GM12801 (cell line): ENCODE measurements around the gene ETV2.

Experiments used
- TF ChIP-seq, protein P1 (sequence below): IDR thresholded peaks from one replicate; pipeline ENCODE4 v1.5.1; 2011; ENCODE audit warnings: control low read depth; ENCODE audit not compliant: insufficient read length; ENCODE audit errors: extremely low read depth

ETV2 gene

DNA sequence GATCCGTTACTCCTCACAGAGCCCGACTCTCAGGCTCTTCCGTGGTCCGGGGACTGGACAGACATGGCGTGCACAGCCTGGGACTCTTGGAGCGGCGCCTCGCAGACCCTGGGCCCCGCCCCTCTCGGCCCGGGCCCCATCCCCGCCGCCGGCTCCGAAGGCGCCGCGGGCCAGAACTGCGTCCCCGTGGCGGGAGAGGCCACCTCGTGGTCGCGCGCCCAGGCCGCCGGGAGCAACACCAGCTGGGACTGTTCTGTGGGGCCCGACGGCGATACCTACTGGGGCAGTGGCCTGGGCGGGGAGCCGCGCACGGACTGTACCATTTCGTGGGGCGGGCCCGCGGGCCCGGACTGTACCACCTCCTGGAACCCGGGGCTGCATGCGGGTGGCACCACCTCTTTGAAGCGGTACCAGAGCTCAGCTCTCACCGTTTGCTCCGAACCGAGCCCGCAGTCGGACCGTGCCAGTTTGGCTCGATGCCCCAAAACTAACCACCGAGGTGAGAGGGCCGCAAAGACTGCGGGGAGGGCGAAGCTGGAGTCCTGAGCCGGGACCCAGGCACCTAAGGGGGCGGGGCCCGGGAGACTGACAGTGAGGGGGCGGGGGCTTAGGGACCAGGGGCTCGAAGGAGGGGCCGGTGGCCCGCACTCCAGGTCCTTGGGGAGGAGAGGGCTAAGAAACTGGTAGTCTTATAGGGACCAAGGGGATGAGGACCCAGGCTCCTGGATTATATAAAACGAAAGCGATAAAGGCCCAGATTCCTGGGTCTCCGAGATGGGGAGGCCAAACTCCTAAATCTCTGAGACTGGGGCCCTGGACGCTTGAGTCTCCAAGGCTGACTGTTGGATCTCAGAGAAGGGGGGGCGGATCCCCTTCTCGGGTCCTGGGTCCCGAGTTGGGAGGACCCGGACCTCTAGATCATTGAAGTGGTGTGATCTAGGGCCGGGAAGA is 2.0 kb downstream of the ETV2 start:
- TF ChIP-seq, protein P1, sequence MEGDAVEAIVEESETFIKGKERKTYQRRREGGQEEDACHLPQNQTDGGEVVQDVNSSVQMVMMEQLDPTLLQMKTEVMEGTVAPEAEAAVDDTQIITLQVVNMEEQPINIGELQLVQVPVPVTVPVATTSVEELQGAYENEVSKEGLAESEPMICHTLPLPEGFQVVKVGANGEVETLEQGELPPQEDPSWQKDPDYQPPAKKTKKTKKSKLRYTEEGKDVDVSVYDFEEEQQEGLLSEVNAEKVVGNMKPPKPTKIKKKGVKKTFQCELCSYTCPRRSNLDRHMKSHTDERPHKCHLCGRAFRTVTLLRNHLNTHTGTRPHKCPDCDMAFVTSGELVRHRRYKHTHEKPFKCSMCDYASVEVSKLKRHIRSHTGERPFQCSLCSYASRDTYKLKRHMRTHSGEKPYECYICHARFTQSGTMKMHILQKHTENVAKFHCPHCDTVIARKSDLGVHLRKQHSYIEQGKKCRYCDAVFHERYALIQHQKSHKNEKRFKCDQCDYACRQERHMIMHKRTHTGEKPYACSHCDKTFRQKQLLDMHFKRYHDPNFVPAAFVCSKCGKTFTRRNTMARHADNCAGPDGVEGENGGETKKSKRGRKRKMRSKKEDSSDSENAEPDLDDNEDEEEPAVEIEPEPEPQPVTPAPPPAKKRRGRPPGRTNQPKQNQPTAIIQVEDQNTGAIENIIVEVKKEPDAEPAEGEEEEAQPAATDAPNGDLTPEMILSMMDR = no peak

DNA sequence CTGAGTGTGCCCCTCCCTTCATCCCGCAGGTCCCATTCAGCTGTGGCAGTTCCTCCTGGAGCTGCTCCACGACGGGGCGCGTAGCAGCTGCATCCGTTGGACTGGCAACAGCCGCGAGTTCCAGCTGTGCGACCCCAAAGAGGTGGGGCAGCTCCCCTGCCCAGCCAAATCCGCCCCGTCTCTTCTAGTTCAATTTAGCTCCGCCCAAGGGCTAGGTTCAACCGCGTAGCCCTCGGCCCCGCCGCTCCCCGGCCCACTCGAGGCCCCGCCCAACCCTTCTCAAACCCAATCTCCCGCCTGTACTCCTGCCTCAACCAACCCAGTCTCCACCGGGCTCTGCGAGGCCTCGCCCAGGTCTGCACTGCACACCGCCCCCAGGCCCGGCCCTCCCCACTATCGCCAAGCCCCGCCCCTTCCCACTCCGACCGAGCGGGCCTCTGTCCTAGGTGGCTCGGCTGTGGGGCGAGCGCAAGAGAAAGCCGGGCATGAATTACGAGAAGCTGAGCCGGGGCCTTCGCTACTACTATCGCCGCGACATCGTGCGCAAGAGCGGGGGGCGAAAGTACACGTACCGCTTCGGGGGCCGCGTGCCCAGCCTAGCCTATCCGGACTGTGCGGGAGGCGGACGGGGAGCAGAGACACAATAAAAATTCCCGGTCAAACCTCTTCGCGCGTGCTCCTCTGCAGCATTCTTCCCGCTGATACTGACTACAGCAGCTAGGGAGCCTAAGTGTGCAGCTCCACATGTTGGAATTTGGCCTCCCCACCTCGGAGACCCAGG is 2.9 kb downstream of the ETV2 start:
- TF ChIP-seq, protein P1 = no peak

DNA sequence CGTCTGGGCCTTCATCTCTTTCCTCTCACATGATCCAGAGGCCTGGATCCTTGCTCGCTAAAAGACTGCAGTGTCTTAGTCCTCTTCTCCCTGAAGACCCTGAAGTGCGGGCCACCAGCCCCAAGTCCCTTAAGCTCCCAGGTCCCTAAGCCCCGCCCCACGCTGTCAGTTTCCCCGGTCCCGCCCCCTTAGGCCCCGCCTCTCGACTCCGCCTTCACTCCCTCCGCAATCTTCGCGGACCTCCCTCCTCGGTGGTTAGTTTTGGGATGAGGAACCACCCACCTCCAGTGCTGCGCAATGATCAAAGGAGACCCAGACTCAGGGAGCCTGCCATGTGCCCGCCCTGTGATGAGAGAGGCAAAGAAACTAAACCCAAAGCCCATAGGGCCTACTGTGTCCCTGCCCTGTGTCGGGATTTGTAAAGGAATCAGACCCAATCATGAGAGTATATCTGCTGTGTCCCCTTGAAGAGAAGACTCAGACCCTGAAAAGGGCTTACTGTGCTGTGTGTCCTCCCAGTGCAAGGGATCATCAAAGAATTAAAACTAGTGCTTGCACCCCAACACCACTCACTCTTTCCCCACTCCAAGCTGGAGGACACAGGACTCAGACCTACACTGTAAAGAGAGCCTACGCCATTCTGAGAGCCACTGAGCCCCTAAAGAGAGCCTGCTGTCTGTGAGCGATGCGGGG is 3.6 kb downstream of the ETV2 start:
- TF ChIP-seq, protein P1 = no peak

DNA sequence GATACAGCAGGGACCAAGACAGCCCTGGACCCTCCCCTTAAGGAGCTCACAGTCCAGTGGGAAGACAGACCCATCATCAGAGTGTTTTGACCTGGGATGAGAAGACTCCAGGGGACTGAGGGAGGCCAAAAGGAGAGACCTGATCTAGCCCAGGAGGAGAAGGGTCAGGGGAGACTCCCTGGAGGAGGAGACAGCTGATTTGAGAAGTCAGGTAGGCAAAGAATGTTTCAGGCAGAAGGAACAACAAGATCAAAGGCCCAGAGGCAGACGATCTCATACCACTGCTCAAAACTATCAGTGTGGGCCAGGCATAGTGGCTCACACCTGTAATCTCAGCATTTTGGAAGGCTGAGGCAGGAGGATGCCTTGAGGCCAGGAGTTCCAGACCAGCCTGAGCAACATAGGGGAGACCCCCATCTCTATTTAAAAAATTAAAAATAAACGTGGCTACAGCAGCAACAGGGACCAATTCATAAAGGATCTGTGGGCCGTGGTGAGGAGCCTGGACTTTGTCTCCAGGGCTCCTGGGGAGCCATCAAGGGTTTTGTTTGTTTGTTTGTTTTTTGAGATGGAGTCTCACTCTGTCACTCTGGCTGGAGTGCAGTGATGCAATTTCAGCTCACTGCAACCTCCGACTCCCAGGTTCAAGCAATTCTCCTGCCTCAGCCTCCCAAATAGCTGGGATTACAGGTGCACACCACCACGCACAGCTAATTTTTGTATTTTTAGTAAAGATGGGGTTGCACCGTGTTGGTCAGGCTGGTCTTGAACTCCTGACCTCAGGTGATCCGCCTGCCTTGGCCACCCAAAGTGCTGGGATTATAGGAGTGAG is 4.4 kb downstream of the ETV2 start:
- TF ChIP-seq, protein P1 = no peak

DNA sequence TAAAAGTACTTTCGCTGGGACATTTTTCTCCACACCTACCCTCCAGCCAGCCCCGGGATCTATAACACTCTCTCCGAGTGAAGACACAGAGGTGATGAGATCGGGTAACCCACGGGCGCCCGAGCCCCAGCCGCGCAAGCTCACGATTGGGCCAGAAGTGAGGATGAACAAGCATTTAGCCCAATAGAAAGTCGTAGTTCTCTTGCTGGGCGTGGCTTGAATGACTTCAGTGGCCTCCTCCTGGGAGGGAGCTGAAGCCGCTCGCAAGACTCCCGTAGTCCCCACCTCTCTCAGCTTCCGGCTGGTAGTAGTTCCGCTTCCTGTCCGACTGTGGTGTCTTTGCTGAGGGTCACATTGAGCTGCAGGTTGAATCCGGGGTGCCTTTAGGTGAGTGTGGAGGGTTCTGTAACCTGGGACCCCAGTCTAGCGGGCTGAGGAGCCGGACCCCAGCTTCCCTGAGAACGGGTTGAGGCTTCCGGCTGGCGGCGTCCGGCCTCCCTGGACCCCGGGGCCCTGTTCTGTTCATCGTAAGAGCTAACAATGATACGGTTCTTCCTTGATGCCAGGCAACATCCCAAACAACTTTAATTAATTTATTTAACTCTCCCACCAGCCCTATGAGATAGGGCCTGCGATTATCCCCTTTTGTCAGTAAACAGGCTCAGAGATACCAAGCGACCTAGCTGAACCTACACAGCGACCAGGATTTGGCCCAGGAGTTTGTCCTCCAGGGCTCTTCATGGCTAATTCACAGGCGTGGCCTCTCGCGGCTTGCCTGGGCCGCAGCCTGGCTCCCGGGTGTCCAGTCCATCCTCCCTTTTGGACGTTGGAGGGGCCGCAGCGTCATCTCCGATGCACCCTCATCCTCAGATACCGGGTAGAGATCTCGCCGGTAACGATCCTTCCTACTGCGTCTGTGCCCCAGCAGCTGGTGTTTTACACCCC is 6.7 kb downstream of the ETV2 start, which contains the start of gene COX6B1:
Gene COX6B1, plus strand, starts transcription at position 307 of the 945 bp plus-strand sequence. CDS start 2,921 bp downstream, outside the sequence.
- TF ChIP-seq, protein P1 = no peak

DNA sequence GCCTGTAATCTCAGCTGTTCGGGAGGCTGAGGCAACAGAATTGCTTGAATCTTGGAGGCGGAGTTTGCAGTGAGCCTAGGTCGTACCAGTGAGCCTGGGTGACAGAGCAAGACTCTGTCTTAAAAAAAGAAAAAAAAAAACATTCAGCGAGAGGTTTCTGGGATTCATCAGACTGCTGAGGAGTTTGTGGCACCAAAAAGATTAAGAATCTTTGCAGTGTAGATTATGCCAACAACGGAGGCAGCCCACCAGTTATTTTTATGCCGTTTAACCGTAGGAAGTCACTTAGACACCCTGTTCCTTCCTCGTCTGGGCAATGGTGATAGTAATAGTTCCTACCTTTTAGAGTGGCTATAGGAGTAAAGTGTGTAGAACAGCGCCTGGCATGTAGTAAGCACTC is 9.0 kb downstream of the ETV2 start:
- TF ChIP-seq, protein P1 = no peak
